Peyer's patch (tissue), 4 donors: ENCODE measurements around the gene SMC3. TPM values are rescaled to one million over a fixed set of nuclear protein-coding genes. Genes with fewer than 3 reads are reported as not detected.

Experiments
- DNase-seq, 3 donors: peaks; one replicate each; pipeline ENCODE4 v3.0.0-alpha.2; 2017 to 2019
- H3K27ac ChIP-seq, 4 donors: fragments of 200-600 bp; sonication (generic); one replicate each; pipeline ENCODE4 v1.5.1; 2016 to 2019
- H3K27me3 ChIP-seq, 2 donors: fragments of 200-600 bp; sonication (generic); one replicate each; pipeline ENCODE4 v1.5.1; 2019
- H3K36me3 ChIP-seq, 3 donors: fragments of 200-600 bp; sonication (generic); one replicate each; pipeline ENCODE4 v1.5.1; 2016 to 2019
- H3K4me1 ChIP-seq, 4 donors: fragments of 200-600 bp; sonication (generic); one replicate each; pipeline ENCODE4 v1.5.1; 2016 to 2019
- H3K4me3 ChIP-seq, 4 donors: fragments of 200-600 bp; sonication (generic); 1 replicate in 3 of 4; 2 replicates in 1 of 4; pipeline ENCODE4 v1.5.1; 2016 to 2019; ENCODE audit warnings: mild to moderate bottlenecking in 1 of 4
- H3K9me3 ChIP-seq, 4 donors: fragments of 200-600 bp; sonication (generic); one replicate each; pipeline ENCODE4 v1.5.1; 2016 to 2019; ENCODE audit warnings: mild to moderate bottlenecking in 1 of 4
- POLR2A ChIP-seq, 2 donors: fragments of 450-650 bp; IDR thresholded peaks; one replicate each; pipeline ENCODE4 v1.5.1; 2017; ENCODE audit warnings: antibody characterized with exemption in 2 of 2, mild to moderate bottlenecking in 2 of 2, moderate library complexity in 2 of 2
- total RNA-seq, 4 donors: library from RNA; depleted of rRNA; stranded (reverse); fragments of >200 nt; gene quantifications; one replicate each; pipeline ENCODE4 v1.1.0, GENCODE V29; 2016
- TF ChIP-seq, protein P1 (sequence below), 6 experiments: fragments of 450-650 bp in 4 of 6; fragments of 200-600 bp in 2 of 6; sonication (generic) in 1 of 6; IDR thresholded peaks; one replicate each; pipeline ENCODE4 v1.5.1; 2017 to 2019; ENCODE audit warnings: antibody characterized with exemption in 6 of 6, mild to moderate bottlenecking in 3 of 6, moderate library complexity in 1 of 6

The SMC3 gene
- total RNA-seq, 4 donors from 2014 or later, result 21.9 to 37.1 (median 33.0) TPM

DNA sequence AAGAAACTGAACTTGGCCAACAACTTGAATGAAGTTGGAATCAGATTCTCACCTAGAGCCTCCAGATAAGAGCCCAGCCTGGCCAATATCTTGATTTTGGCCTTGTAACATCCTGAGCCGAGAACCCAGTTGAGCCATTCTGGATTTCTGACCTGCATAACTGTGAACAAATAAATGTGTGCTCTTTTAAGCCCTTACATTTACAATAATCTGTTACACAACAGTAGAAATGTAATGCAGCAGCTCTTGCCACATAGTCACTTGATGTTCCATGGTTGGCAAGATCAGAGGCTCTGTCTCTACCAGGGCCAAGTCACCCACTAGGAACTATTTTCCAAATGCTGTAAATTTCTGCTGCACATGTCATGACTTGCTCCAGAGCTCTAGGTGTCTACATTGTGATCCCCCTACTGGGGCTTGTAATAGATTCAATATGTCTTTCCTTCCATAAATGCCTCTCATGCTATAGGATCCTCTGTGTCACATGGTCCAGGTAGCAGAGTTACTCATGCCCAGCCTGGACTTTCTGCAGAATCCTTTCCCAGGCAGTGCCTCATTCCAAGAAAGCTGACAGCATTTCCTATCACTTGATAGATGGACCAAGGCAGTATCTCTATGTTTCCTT is 65.2 kb downstream of the SMC3 start:
- H3K27ac ChIP-seq, result no peak overlapping the region
- H3K27me3 ChIP-seq, result no peaks in the 10 kb centered on the region
- no peaks in the 10 kb centered on the region for H3K4me1 ChIP-seq
- TF ChIP-seq, protein P1, sequence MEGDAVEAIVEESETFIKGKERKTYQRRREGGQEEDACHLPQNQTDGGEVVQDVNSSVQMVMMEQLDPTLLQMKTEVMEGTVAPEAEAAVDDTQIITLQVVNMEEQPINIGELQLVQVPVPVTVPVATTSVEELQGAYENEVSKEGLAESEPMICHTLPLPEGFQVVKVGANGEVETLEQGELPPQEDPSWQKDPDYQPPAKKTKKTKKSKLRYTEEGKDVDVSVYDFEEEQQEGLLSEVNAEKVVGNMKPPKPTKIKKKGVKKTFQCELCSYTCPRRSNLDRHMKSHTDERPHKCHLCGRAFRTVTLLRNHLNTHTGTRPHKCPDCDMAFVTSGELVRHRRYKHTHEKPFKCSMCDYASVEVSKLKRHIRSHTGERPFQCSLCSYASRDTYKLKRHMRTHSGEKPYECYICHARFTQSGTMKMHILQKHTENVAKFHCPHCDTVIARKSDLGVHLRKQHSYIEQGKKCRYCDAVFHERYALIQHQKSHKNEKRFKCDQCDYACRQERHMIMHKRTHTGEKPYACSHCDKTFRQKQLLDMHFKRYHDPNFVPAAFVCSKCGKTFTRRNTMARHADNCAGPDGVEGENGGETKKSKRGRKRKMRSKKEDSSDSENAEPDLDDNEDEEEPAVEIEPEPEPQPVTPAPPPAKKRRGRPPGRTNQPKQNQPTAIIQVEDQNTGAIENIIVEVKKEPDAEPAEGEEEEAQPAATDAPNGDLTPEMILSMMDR (IDR thresholded peaks at IDR 0.05), result no peak
- TF ChIP-seq POLR2A (IDR thresholded peaks at IDR 0.05), result no peak
- no peaks in the 10 kb centered on the region for H3K36me3 ChIP-seq
- H3K4me3 ChIP-seq, result no peak overlapping the region
- no peaks in the 10 kb centered on the region for H3K9me3 ChIP-seq
- DNase-seq, result no peak

DNA sequence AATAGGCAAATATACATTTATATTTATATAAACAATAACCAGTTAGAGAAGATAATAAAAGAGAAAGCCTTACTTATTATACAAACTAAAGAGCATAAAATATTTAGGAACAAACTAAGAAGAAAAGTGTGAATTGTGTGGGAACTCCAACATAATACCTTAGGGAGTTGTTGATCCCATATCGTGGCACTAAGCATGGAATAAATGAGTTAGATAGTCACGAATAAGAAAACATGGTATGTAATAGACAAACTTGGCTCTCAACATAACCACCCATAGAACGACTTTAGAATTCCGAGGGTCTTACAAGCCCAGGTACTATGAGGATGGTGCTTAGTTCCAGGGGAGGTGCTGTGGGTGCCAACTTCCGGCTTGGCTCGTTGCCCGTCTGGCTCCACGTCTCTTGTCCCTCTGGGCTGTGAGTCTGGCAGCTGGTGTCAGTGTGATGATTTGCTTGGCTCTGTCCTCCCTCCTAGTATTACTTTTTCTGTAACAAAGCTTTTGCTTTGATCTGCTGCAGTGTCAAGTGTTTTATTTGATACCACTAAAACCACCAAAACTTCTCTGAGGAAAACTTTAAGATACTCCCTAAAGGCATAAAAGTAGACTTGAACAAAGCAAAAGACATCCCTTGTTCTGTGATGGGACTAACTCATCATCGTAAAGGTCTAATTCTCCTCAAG is 67.2 kb downstream of the SMC3 start:
- no peak overlapping the region for H3K27ac ChIP-seq
- TF ChIP-seq, protein P1 (IDR thresholded peaks at IDR 0.05), result no peak
- no peak for TF ChIP-seq POLR2A (IDR thresholded peaks at IDR 0.05)
- H3K27me3 ChIP-seq, result no peaks in the 10 kb centered on the region
- DNase-seq, result peak in 2 of 3 donors; percentile 73 to 80
- H3K9me3 ChIP-seq, result no peaks in the 10 kb centered on the region
- H3K36me3 ChIP-seq, result no peaks in the 10 kb centered on the region
- H3K4me3 ChIP-seq, result no peak overlapping the region
- H3K4me1 ChIP-seq, result no peaks in the 10 kb centered on the region

DNA sequence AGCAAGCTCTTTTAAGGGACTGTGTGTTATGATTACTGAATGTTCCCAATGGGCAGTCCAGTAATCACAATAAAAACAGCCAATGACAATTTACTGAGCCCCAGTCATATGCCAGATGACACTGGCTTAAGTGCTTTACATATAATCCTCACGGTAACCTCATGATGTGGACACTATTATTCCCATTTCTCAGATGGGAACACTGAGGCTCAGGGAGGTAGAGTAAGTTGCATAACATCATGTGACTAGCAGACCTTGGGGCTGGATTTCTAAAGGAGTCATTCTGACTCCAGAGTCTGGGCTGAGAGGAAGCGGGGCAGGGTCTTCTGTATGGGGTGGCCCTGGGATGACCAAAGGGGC is 69.1 kb downstream of the SMC3 start:
- TF ChIP-seq, protein P1 (IDR thresholded peaks at IDR 0.05), result no peak
- TF ChIP-seq POLR2A (IDR thresholded peaks at IDR 0.05), result no peak
- no peak for DNase-seq
- Histone ChIP-seq H3K27me3 (no peaks in the 10 kb centered on the region), H3K27ac (peak overlapping the region in 1 of 4 donors; percentile 32), H3K4me3 (no peak overlapping the region), H3K4me1 (peaks cover 0 to 3% (median 0%) of the 10 kb centered on the region in 4 donors), H3K36me3 (no peaks in the 10 kb centered on the region), H3K9me3 (no peaks in the 10 kb centered on the region)

- Histone ChIP-seq H3K27ac (peak overlapping the region in 1 of 4 donors; percentile 32), H3K9me3 (no peaks in the 10 kb centered on the region), H3K36me3 (no peaks in the 10 kb centered on the region), H3K27me3 (no peaks in the 10 kb centered on the region), H3K4me3 (no peak overlapping the region), H3K4me1 (peaks cover 0 to 3% (median 0%) of the 10 kb centered on the region in 4 donors)
- TF ChIP-seq, protein P1 (IDR thresholded peaks at IDR 0.05), result no peak
- no peak for TF ChIP-seq POLR2A (IDR thresholded peaks at IDR 0.05)
- no peak for DNase-seq
These were observed 69.5 kb downstream of the SMC3 start for GRCh38 chr10:110636932-110637557.

- no peak overlapping the region for H3K4me3 ChIP-seq
- TF ChIP-seq, protein P1 (IDR thresholded peaks at IDR 0.05), result no peak
- TF ChIP-seq POLR2A (IDR thresholded peaks at IDR 0.05), result no peak
- no peak for DNase-seq
- H3K4me1 ChIP-seq, result peaks cover 0 to 3% (median 0%) of the 10 kb centered on the region in 4 donors
- H3K36me3 ChIP-seq, result no peaks in the 10 kb centered on the region
- H3K27me3 ChIP-seq, result no peaks in the 10 kb centered on the region
- peak overlapping the region in 1 of 4 donors; percentile 32 for H3K27ac ChIP-seq
- no peaks in the 10 kb centered on the region for H3K9me3 ChIP-seq
These were observed 70.1 kb downstream of the SMC3 start for GRCh38 chr10:110637558-110638053.
